GM23338 (cell line): ENCODE measurements around the gene HPS5. TPM values are rescaled to one million over a fixed set of nuclear protein-coding genes. Genes with fewer than 3 reads are reported as not detected.

Experiments used
- ATAC-seq: fragments of 200-7000 bp; cut with Tn5 transposase; 3 replicates; pipeline ENCODE4 v1.9.1; 2020
- DNase-seq: peaks from one replicate; pipeline ENCODE4 v3.0.0-alpha.2; 2015; ENCODE audit warnings: low spot score
- H2AFZ ChIP-seq: fragments of 200-600 bp; sonication (generic); 2 replicates; pipeline ENCODE4 v1.8.0; 2016; ENCODE audit warnings: antibody characterized with exemption, mild to moderate bottlenecking, moderate library complexity
- H3F3A ChIP-seq: fragments of 200-600 bp; sonication (generic); replicated peaks from 2 replicates; pipeline ENCODE4 v1.8.0; 2017; ENCODE audit warnings: antibody characterized with exemption, mixed run types, low read depth
- H3K27ac ChIP-seq: fragments of 200-600 bp; sonication (generic); 2 replicates; pipeline ENCODE4 v1.6.1; 2016; ENCODE audit warnings: low read depth
- H3K27me3 ChIP-seq: fragments of 200-600 bp; sonication (generic); 2 replicates; pipeline ENCODE4 v1.8.0; 2016; ENCODE audit warnings: mild to moderate bottlenecking, mixed run types, moderate library complexity; ENCODE audit not compliant: insufficient read depth
- H3K36me3 ChIP-seq: fragments of 200-600 bp; sonication (generic); 2 replicates; pipeline ENCODE4 v1.8.0; 2016; ENCODE audit warnings: mild to moderate bottlenecking; ENCODE audit not compliant: insufficient read depth
- H3K4me1 ChIP-seq: fragments of 200-600 bp; sonication (generic); 2 replicates; pipeline ENCODE4 v1.8.0; 2016; ENCODE audit warnings: mild to moderate bottlenecking, moderate library complexity; ENCODE audit not compliant: insufficient read depth
- H3K4me2 ChIP-seq: fragments of 200-600 bp; sonication (generic); 2 replicates; pipeline ENCODE4 v1.7.1; 2017; ENCODE audit warnings: mixed run types
- H3K4me3 ChIP-seq: fragments of 200-600 bp; sonication (generic); 2 replicates; pipeline ENCODE4 v1.6.1; 2016; ENCODE audit warnings: mixed run types
- H3K79me2 ChIP-seq: fragments of 200-600 bp; sonication (generic); replicated peaks from 2 replicates; pipeline ENCODE4 v1.8.0; 2017; ENCODE audit warnings: mild to moderate bottlenecking; ENCODE audit not compliant: insufficient read depth
- H3K9me2 ChIP-seq: fragments of 200-600 bp; sonication (generic); 2 replicates; pipeline ENCODE4 v1.8.0; 2017; ENCODE audit not compliant: insufficient read depth
- H4K20me1 ChIP-seq: fragments of 200-600 bp; sonication (generic); replicated peaks from 2 replicates; pipeline ENCODE4 v1.8.0; 2017; ENCODE audit warnings: mild to moderate bottlenecking; ENCODE audit not compliant: insufficient read depth
- H3K27ac Mint-ChIP-seq: 2 replicates; pipeline ENCODE4 v1.8.0; 2020; ENCODE audit warnings: inconsistent platforms, mild to moderate bottlenecking, moderate library complexity, mixed read lengths
- H3K27me3 Mint-ChIP-seq: 3 replicates; pipeline ENCODE4 v1.8.0; 2022; ENCODE audit warnings: low read depth, mild to moderate bottlenecking, moderate library complexity, mixed read lengths, inconsistent platforms; ENCODE audit not compliant: insufficient read depth, poor library complexity
- H3K36me3 Mint-ChIP-seq: 3 replicates; pipeline ENCODE4 v1.8.0; 2021; ENCODE audit warnings: low read depth, mild to moderate bottlenecking, inconsistent platforms, moderate library complexity, mixed read lengths
- H3K4me1 Mint-ChIP-seq: 3 replicates; pipeline ENCODE4 v1.8.0; 2020; ENCODE audit warnings: mild to moderate bottlenecking, inconsistent platforms, mixed read lengths
- H3K4me3 Mint-ChIP-seq: 3 replicates; pipeline ENCODE4 v1.8.0; 2021; ENCODE audit warnings: moderate library complexity, mild to moderate bottlenecking, inconsistent platforms, mixed read lengths
- H3K9me3 Mint-ChIP-seq: 3 replicates; pipeline ENCODE4 v1.8.0; 2020; ENCODE audit warnings: moderate library complexity, mild to moderate bottlenecking, inconsistent platforms, mixed read lengths
- CREB1 ChIP-seq: fragments of 250-450 bp; sonication (Bioruptor Pico); IDR thresholded peaks from 2 replicates; pipeline ENCODE4 v1.5.0; 2020; ENCODE audit warnings: low read depth, mild to moderate bottlenecking, moderate library complexity
- ETS1 ChIP-seq: IDR thresholded peaks from 2 replicates; pipeline ENCODE4 v1.6.1; 2016; ENCODE audit warnings: antibody characterized with exemption
- EZH2phosphoT487 ChIP-seq: fragments of 200-600 bp; sonication (generic); IDR thresholded peaks from one replicate; pipeline ENCODE4 v1.8.1; 2018; ENCODE audit warnings: antibody characterized with exemption; ENCODE audit not compliant: unreplicated experiment
- REST ChIP-seq: IDR thresholded peaks from one replicate; pipeline ENCODE4 v1.6.1; 2018; ENCODE audit warnings: antibody characterized with exemption; ENCODE audit not compliant: unreplicated experiment
- ZNF331 ChIP-seq: fragments of 250-450 bp; sonication (Bioruptor Pico); IDR thresholded peaks from 2 replicates; pipeline ENCODE4 v1.5.0; 2020; ENCODE audit warnings: low read depth, mild to moderate bottlenecking, moderate library complexity
- ZNF462 ChIP-seq: fragments of 250-450 bp; sonication (Bioruptor Pico); IDR thresholded peaks from 2 replicates; pipeline ENCODE4 v1.5.0; 2020; ENCODE audit warnings: mild to moderate bottlenecking, moderate library complexity
- polyA plus RNA-seq: library from polyadenylated mRNA; unstranded; fragments of >200 nt; fragmentation: Nextera tagmentation; extraction: Ambion mirVana; gene quantifications from 2 replicates; pipeline ENCODE4 v1.2.1, GENCODE V29; 2016
- total RNA-seq: library from RNA; depleted of rRNA; stranded (reverse); fragments of >200 nt; shearing (Covaris generic); gene quantifications from 2 replicates; pipeline ENCODE4 v1.2.3, GENCODE V29; 2014

Gene HPS5
- total and polyA plus RNA-seq, 2 experiments from 2014 or later = 11.5 to 18.6 TPM

GRCh38 chr11:18280438-18281045 is 41.4 kb downstream of the HPS5 start (continued):
- TF ChIP-seq ZNF462 (CRISPR knock-in tag) = no peak

GRCh38 chr11:18277565-18278271 is 44.2 kb downstream of the HPS5 start:
- no peaks in the 10 kb centered on the region for H3K4me1 ChIP-seq
- no peak for TF ChIP-seq ETS1
- TF ChIP-seq ZNF331 (CRISPR knock-in tag) = no peak
- no peak for TF ChIP-seq REST
- no peak for TF ChIP-seq CREB1 (CRISPR knock-in tag)
- TF ChIP-seq EZH2phosphoT487 = no peak
- Mint-ChIP-seq H3K4me3 (no peak overlapping the region), H3K4me1 (no peaks in the 10 kb centered on the region), H3K27me3 (no peaks in the 10 kb centered on the region), H3K36me3 (peaks cover 50% of the 10 kb centered on the region), H3K27ac (no peak overlapping the region), H3K9me3 (peaks cover 3% of the 10 kb centered on the region; the same call in 2 of the 3 replicates)
- 0 out of 2 replicates have a peak, but pooled peaks cover 3% of the 10 kb centered on the region for H3F3A ChIP-seq
- no peak overlapping the region for H2AFZ ChIP-seq
- H4K20me1 ChIP-seq = no peaks in the 10 kb centered on the region
- no peak for DNase-seq
- H3K36me3 ChIP-seq = peaks cover 14% of the 10 kb centered on the region
- no peak overlapping the region for H3K4me2 ChIP-seq
- H3K9me2 ChIP-seq = no peaks in the 10 kb centered on the region
- H3K27me3 ChIP-seq = no peaks in the 10 kb centered on the region
- no peaks in the 10 kb centered on the region for H3K79me2 ChIP-seq
- ATAC-seq = no peak
- H3K4me3 ChIP-seq = no peak overlapping the region
- H3K27ac ChIP-seq = no peak overlapping the region
